Transverse colon (tissue), 4 donors: Measurements from ENCODE around the gene ZNF691. TPM values are rescaled to one million over a fixed set of nuclear protein-coding genes. Genes with fewer than 3 reads are reported as not detected.

Source experiments
- DNase-seq: peaks from one replicate; pipeline ENCODE4 v3.0.0-alpha.2; 2019
- H3K27ac ChIP-seq, 4 donors: fragments of 200-600 bp; sonication (generic); 2 replicates each; pipeline ENCODE4 v1.5.1; 2016 to 2018; ENCODE audit warnings: inconsistent platforms in 4 of 4
- H3K27me3 ChIP-seq: fragments of 200-600 bp; sonication (generic); 2 replicates; pipeline ENCODE4 v1.5.1; 2017; ENCODE audit warnings: inconsistent platforms
- H3K36me3 ChIP-seq, 4 donors: fragments of 200-600 bp; sonication (generic); 2 replicates each; pipeline ENCODE4 v1.5.1; 2017 to 2019; ENCODE audit warnings: inconsistent platforms in 4 of 4
- H3K4me1 ChIP-seq, 4 donors: fragments of 200-600 bp; sonication (generic); 2 replicates each; pipeline ENCODE4 v1.5.1; 2017 to 2020; ENCODE audit warnings: inconsistent platforms in 4 of 4
- H3K4me3 ChIP-seq, 4 donors: fragments of 200-600 bp; sonication (generic); 1 replicate in 1 of 4; 2 replicates in 3 of 4; pipeline versions ENCODE4 v1.5.1 to v1.6.1; 2017 to 2019; ENCODE audit warnings: inconsistent platforms in 4 of 4
- H3K9me3 ChIP-seq, 2 donors: fragments of 200-600 bp; sonication (generic); 2 replicates each; pipeline ENCODE4 v1.5.1; 2017 to 2019; ENCODE audit warnings: inconsistent platforms in 2 of 2
- CTCF ChIP-seq, 5 experiments: fragments of 200-600 bp in 3 of 5; fragments of 450-650 bp in 2 of 5; sonication (generic) in 3 of 5; IDR thresholded peaks; 1 replicate in 2 of 5; 2 replicates in 3 of 5; pipeline ENCODE4 v1.5.1; 2016 to 2017; ENCODE audit warnings: antibody characterized with exemption in 5 of 5, inconsistent platforms in 3 of 5, mild to moderate bottlenecking in 2 of 5, moderate library complexity in 1 of 5
- EP300 ChIP-seq: sonication (generic); formaldehyde crosslinking; IDR thresholded peaks from one replicate; pipeline ENCODE4 v1.6.1; 2017; ENCODE audit warnings: antibody characterized with exemption, low read depth
- POLR2A ChIP-seq: fragments of 450-650 bp; IDR thresholded peaks from one replicate; pipeline ENCODE4 v1.6.1; 2016; ENCODE audit warnings: antibody characterized with exemption, mild to moderate bottlenecking, moderate library complexity
- POLR2AphosphoS5 ChIP-seq, 3 donors: sonication (generic); formaldehyde crosslinking; IDR thresholded peaks; one replicate each; pipeline ENCODE4 v1.6.1; 2016; ENCODE audit warnings: antibody characterized with exemption in 3 of 3
- WGBS, 2 donors: methylation state at CpG; one replicate each; pipeline ENCODE4 v1.1.5; 2018; ENCODE audit warnings: low coverage in 1 of 2; 5-methylcytosine and 5-hydroxymethylcytosine counted together
- in situ Hi-C, 4 donors: fragments of 200-750 bp; cut with MboI; loops; one replicate each; pipeline versions ENCODE4 v1.15.0 to v1.15.1; 2017; ENCODE audit warnings: low sequenced_read_pairs in 3 of 4, low pct_ligation_motif_present in 1 of 4, low pct_unique_long_range_greater_than_20kb in 1 of 4
- intact Hi-C: fragments of 100-400 bp; cut with DNase I; formaldehyde crosslinking; loops from one replicate; pipeline ENCODE4 v1.15.1; 2023; ENCODE audit warnings: low total_unique reads
- total RNA-seq, 4 donors: library from RNA; depleted of rRNA; stranded (reverse); fragments of >200 nt; gene quantifications; one replicate each; pipeline ENCODE4 v1.1.0, GENCODE V29; 2016

ZNF691 gene
- total RNA-seq, 4 donors from 2014 or later: 1.00 to 11.3 (median 6.0) TPM

GRCh38 chr1:42825036-42825851 is 21.2 kb upstream of the ZNF691 start:
- 79 to 81% methylated on average over 7 to 10 of the region's 10 CpGs for WGBS, 2 donors
- Histone ChIP-seq H3K27ac (no peak overlapping the region), H3K9me3 (no peaks in the 10 kb centered on the region), H3K4me1 (peaks cover 0 to 8% (median 0%) of the 10 kb centered on the region in 4 donors), H3K4me3 (no peak overlapping the region), H3K36me3 (no peaks in the 10 kb centered on the region), H3K27me3 (no peaks in the 10 kb centered on the region)
- no peak for TF ChIP-seq EP300
- TF ChIP-seq POLR2A: no peak
- no peak for TF ChIP-seq CTCF (IDR thresholded peaks at IDR 0.05)
- no peak for TF ChIP-seq POLR2AphosphoS5 (IDR thresholded peaks at IDR 0.05)
- in situ Hi-C loops: no loop called here
- intact Hi-C loops: no loop called here
- DNase-seq: no peak

- intact Hi-C loops: no loop called here
- Histone ChIP-seq H3K27me3 (no peaks in the 10 kb centered on the region), H3K36me3 (no peaks in the 10 kb centered on the region), H3K27ac (no peak overlapping the region), H3K4me1 (no peaks in the 10 kb centered on the region), H3K9me3 (no peaks in the 10 kb centered on the region), H3K4me3 (no peak overlapping the region)
- in situ Hi-C loops: no loop called here
- no peak for DNase-seq
- TF ChIP-seq CTCF (IDR thresholded peaks at IDR 0.05) (no peak), POLR2A (no peak)
- 92% methylated on average over 17 of the region's 17 CpGs; no CpG with 5 or more reads in 1 of the 2 donors for WGBS, 2 donors
Measured at GRCh38 chr1:42830631-42831030, 15.8 kb upstream of the ZNF691 start.

- DNase-seq: no peak
- H3K4me3 ChIP-seq: no peak overlapping the region
- H3K36me3 ChIP-seq: no peaks in the 10 kb centered on the region
- intact Hi-C loops (no loop called here), in situ Hi-C loops (no loop called here)
- no peaks in the 10 kb centered on the region for H3K27me3 ChIP-seq
- no peak for TF ChIP-seq CTCF (IDR thresholded peaks at IDR 0.05)
- no peak for TF ChIP-seq POLR2A
- no peak for TF ChIP-seq EP300
- TF ChIP-seq POLR2AphosphoS5 (IDR thresholded peaks at IDR 0.05): no peak
- H3K4me1 ChIP-seq: no peaks in the 10 kb centered on the region
- H3K27ac ChIP-seq: no peak overlapping the region
- no peaks in the 10 kb centered on the region for H3K9me3 ChIP-seq
Measured at GRCh38 chr1:42831273-42831672, 15.1 kb upstream of the ZNF691 start.

- no peak for DNase-seq
- intact Hi-C loops (no loop called here), in situ Hi-C loops (no loop called here)
- Histone ChIP-seq H3K4me3 (no peak overlapping the region), H3K27me3 (no peaks in the 10 kb centered on the region), H3K4me1 (no peaks in the 10 kb centered on the region), H3K36me3 (no peaks in the 10 kb centered on the region), H3K27ac (no peak overlapping the region), H3K9me3 (no peaks in the 10 kb centered on the region)
- 93 to 100% methylated on average over 1 to 3 of the region's 3 CpGs for WGBS, 2 donors
- TF ChIP-seq CTCF (IDR thresholded peaks at IDR 0.05): no peak
Measured at GRCh38 chr1:42832641-42833240, 13.7 kb upstream of the ZNF691 start.
